Measurements from ENCODE around the gene LIN28A.

LIN28A gene

GRCh38 chr1:26459148-26459547, 48.5 kb downstream of the LIN28A start:
- ChIA-PET POLR2A (no interaction called here), CTCF (interaction anchor here (4.5 kb wide), 1 partner anchor 11 kb away, joined by 30 read pairs; no protein-coding TSS in a partner anchor)
- TF ChIP-seq PRDM1 (tag by site-specific recombination; IDR thresholded peaks at IDR 0.05) (no peak), HOXA7 (CRISPR knock-in tag; IDR thresholded peaks at IDR 0.05; ENCODE audit: borderline replicate concordance) (no peak), TSHZ1 (tag by site-specific recombination; IDR thresholded peaks at IDR 0.05; ENCODE audit: borderline replicate concordance) (no peak), ZNF214 (tag by site-specific recombination; IDR thresholded peaks at IDR 0.05; ENCODE audit: borderline replicate concordance) (no peak), KLF10 (tag by site-specific recombination; IDR thresholded peaks at IDR 0.05) (no peak), SP2 (tag by site-specific recombination; IDR thresholded peaks at IDR 0.05) (no peak), ZNF830 (tag by site-specific recombination; IDR thresholded peaks at IDR 0.05; ENCODE audit: low read depth) (no peak), ZFHX2 (tag by site-specific recombination; conservative IDR thresholded peaks at IDR 0.05) (no peak), OSR2 (tag by site-specific recombination; IDR thresholded peaks at IDR 0.05) (no peak), MEIS1 (CRISPR knock-in tag; IDR thresholded peaks at IDR 0.05; ENCODE audit: borderline replicate concordance) (no peak), ZNF623 (tag by site-specific recombination; IDR thresholded peaks at IDR 0.05) (no peak), ZNF791 (tag by site-specific recombination; IDR thresholded peaks at IDR 0.05) (no peak), ZNF138 (tag by site-specific recombination; IDR thresholded peaks at IDR 0.05; ENCODE audit: borderline replicate concordance) (no peak), ZNF544 (tag by site-specific recombination; IDR thresholded peaks at IDR 0.05) (no peak), ZFP3 (tag by site-specific recombination; IDR thresholded peaks at IDR 0.05; ENCODE audit: low read depth) (no peak), ZNF248 (tag by site-specific recombination; IDR thresholded peaks at IDR 0.05) (no peak), ZNF843 (tag by site-specific recombination; IDR thresholded peaks at IDR 0.05) (no peak)
- H3K9me3 ChIP-seq (ENCODE audit: control insufficient read depth, insufficient read depth, low read depth, low read length), result no peaks in the 10 kb centered on the region
- H3K4me3 ChIP-seq (ENCODE audit: low read depth, low read length), result no peak overlapping the region
- peaks cover 3 to 72% of the 10 kb centered on the region in 2 experiments for H3K36me3 ChIP-seq (ENCODE audit: control insufficient read depth in 2 of 2, insufficient read depth in 1 of 2, low read length in 2 of 2)
- H3K27ac ChIP-seq (ENCODE audit: extremely low read depth, low read depth, low read length), result no peak overlapping the region
- no peaks in the 10 kb centered on the region for H3K4me1 ChIP-seq (ENCODE audit: control insufficient read depth, insufficient read depth, low read length)

GRCh38 chr1:26459573-26460031, 49.0 kb downstream of the LIN28A start:
- CTCF ChIA-PET, result interaction anchor here (4.5 kb wide), 1 partner anchor 11 kb away, joined by 30 read pairs; no protein-coding TSS in a partner anchor
- H3K36me3 ChIP-seq (ENCODE audit: control insufficient read depth in 2 of 2, insufficient read depth in 1 of 2, low read length in 2 of 2), result peaks cover 3 to 73% of the 10 kb centered on the region in 2 experiments
- POLR2A ChIA-PET, result no interaction called here
- no peak overlapping the region for H3K4me3 ChIP-seq (ENCODE audit: low read depth, low read length)
- H3K9me3 ChIP-seq (ENCODE audit: control insufficient read depth, insufficient read depth, low read depth, low read length), result no peaks in the 10 kb centered on the region
- no peak overlapping the region for H3K27ac ChIP-seq (ENCODE audit: extremely low read depth, low read depth, low read length)
- TF ChIP-seq ZNF596 (tag by site-specific recombination; IDR thresholded peaks at IDR 0.05) (no peak), ZNF473 (tag by site-specific recombination; IDR thresholded peaks at IDR 0.05) (no peak), ZNF148 (tag by site-specific recombination; IDR thresholded peaks at IDR 0.05; ENCODE audit: borderline replicate concordance) (no peak), PRDM10 (tag by site-specific recombination; IDR thresholded peaks at IDR 0.05) (peak; percentile 55)
- H3K4me1 ChIP-seq (ENCODE audit: control insufficient read depth, insufficient read depth, low read length), result no peaks in the 10 kb centered on the region

Data from HEK293 (cell line).